DND-41 (cell line): ENCODE data around the gene CACNA2D3.

Experiments used
- ATAC-seq: fragments of 200-7000 bp; cut with Tn5 transposase; 3 replicates; pipeline ENCODE4 v1.9.1; 2021; ENCODE audit warnings: low read depth; ENCODE audit not compliant: insufficient read depth
- DNase-seq: peaks from one replicate; pipeline ENCODE4 v3.0.0-alpha.2; 2020
- H2AFZ ChIP-seq: 2 replicates; pipeline ENCODE4 v1.6.0; 2012; ENCODE audit warnings: low read depth, low read length
- H3K27ac ChIP-seq: 2 replicates; pipeline ENCODE4 v1.5.1; 2012; ENCODE audit warnings: low read length, inconsistent platforms
- H3K27me3 ChIP-seq: fragments of 200-600 bp; sonication (generic); 2 replicates; pipeline ENCODE4 v1.6.0; 2012; ENCODE audit warnings: low read length, mild to moderate bottlenecking, inconsistent platforms; ENCODE audit not compliant: insufficient read depth, poor library complexity
- H3K36me3 ChIP-seq: 2 replicates; pipeline ENCODE4 v1.5.1; 2012; ENCODE audit warnings: low read length, inconsistent platforms; ENCODE audit not compliant: insufficient read depth
- H3K4me1 ChIP-seq: 2 replicates; pipeline ENCODE4 v1.5.1; 2012; ENCODE audit warnings: mild to moderate bottlenecking, low read length; ENCODE audit not compliant: insufficient read depth
- H3K4me2 ChIP-seq: 2 replicates; pipeline ENCODE4 v1.6.0; 2012; ENCODE audit warnings: mild to moderate bottlenecking, moderate library complexity, low read length, inconsistent platforms; ENCODE audit not compliant: insufficient read depth
- H3K4me3 ChIP-seq, 2 experiments: fragments of 200-600 bp in 1 of 2; shearing (Covaris generic) in 1 of 2; 2 replicates each; pipeline ENCODE4 v1.5.1; 2012 to 2016; ENCODE audit warnings: inconsistent platforms in 2 of 2, low read length in 2 of 2, mild to moderate bottlenecking in 2 of 2, low read depth in 1 of 2, moderate library complexity in 1 of 2
- H3K79me2 ChIP-seq: 2 replicates; pipeline ENCODE4 v1.6.0; 2012; ENCODE audit warnings: low read length, inconsistent platforms; ENCODE audit not compliant: insufficient read depth
- H3K9ac ChIP-seq: 2 replicates; pipeline ENCODE4 v1.6.0; 2012; ENCODE audit warnings: low read depth, mild to moderate bottlenecking, inconsistent platforms, low read length, moderate library complexity
- H3K9me3 ChIP-seq: 2 replicates; pipeline ENCODE4 v1.5.1; 2012; ENCODE audit warnings: low read length, moderate library complexity, mild to moderate bottlenecking, inconsistent platforms; ENCODE audit not compliant: insufficient read depth, severe bottlenecking
- H4K20me1 ChIP-seq: 2 replicates; pipeline ENCODE4 v1.6.0; 2012; ENCODE audit warnings: low read length; ENCODE audit not compliant: insufficient read depth
- CTCF ChIP-seq: IDR thresholded peaks from 2 replicates; pipeline ENCODE4 v1.5.1; 2012; ENCODE audit warnings: borderline replicate concordance, low read length, moderate library complexity, mild to moderate bottlenecking; ENCODE audit not compliant: poor library complexity, severe bottlenecking; ENCODE audit errors: extremely low read depth
- EZH2 ChIP-seq: IDR thresholded peaks from 3 replicates; pipeline ENCODE4 v1.6.1; 2012; ENCODE audit warnings: borderline replicate concordance, low read depth, mild to moderate bottlenecking, moderate library complexity, low read length, inconsistent platforms; ENCODE audit not compliant: severe bottlenecking

Gene CACNA2D3

GRCh38 chr3:54831112-54831511, 708.8 kb downstream of the CACNA2D3 start:
- H3K9me3 ChIP-seq = no peaks in the 10 kb centered on the region
- H4K20me1 ChIP-seq = no peaks in the 10 kb centered on the region
- H3K79me2 ChIP-seq = no peaks in the 10 kb centered on the region
- H2AFZ ChIP-seq = no peak overlapping the region
- no peak overlapping the region for H3K9ac ChIP-seq
- H3K27me3 ChIP-seq = no peaks in the 10 kb centered on the region
- DNase-seq = no peak
- TF ChIP-seq EZH2 = no peak
- TF ChIP-seq CTCF = no peak
- H3K27ac ChIP-seq = no peak overlapping the region
- no peak for ATAC-seq
- H3K4me1 ChIP-seq = no peaks in the 10 kb centered on the region
- H3K4me2 ChIP-seq = no peak overlapping the region
- H3K4me3 ChIP-seq = no peak overlapping the region
- H3K36me3 ChIP-seq = no peaks in the 10 kb centered on the region

GRCh38 chr3:54832876-54833275, 710.5 kb downstream of the CACNA2D3 start:
- Histone ChIP-seq H2AFZ (no peak overlapping the region), H3K9me3 (no peaks in the 10 kb centered on the region), H3K4me3 (no peak overlapping the region), H3K27ac (no peak overlapping the region), H3K79me2 (no peaks in the 10 kb centered on the region), H3K27me3 (no peaks in the 10 kb centered on the region), H3K36me3 (no peaks in the 10 kb centered on the region), H3K4me2 (no peak overlapping the region), H3K9ac (no peak overlapping the region), H4K20me1 (no peaks in the 10 kb centered on the region), H3K4me1 (no peaks in the 10 kb centered on the region)
- no peak for TF ChIP-seq CTCF
- no peak for TF ChIP-seq EZH2
- no peak for DNase-seq
- ATAC-seq = no peak

- TF ChIP-seq CTCF (no peak), EZH2 (no peak)
- Histone ChIP-seq H3K36me3 (no peaks in the 10 kb centered on the region), H3K4me2 (no peak overlapping the region), H2AFZ (no peak overlapping the region), H3K9ac (no peak overlapping the region), H3K79me2 (no peaks in the 10 kb centered on the region), H4K20me1 (no peaks in the 10 kb centered on the region), H3K27me3 (no peaks in the 10 kb centered on the region), H3K27ac (no peak overlapping the region), H3K9me3 (no peaks in the 10 kb centered on the region), H3K4me1 (no peaks in the 10 kb centered on the region), H3K4me3 (no peak overlapping the region)
- ATAC-seq (no peak), DNase-seq (no peak)
Measured at GRCh38 chr3:54835701-54836100, 713.3 kb downstream of the CACNA2D3 start.

- DNase-seq = no peak
- no peaks in the 10 kb centered on the region for H3K79me2 ChIP-seq
- H3K36me3 ChIP-seq = no peaks in the 10 kb centered on the region
- no peak overlapping the region for H2AFZ ChIP-seq
- ATAC-seq = no peak
- H3K9me3 ChIP-seq = no peaks in the 10 kb centered on the region
- no peaks in the 10 kb centered on the region for H3K4me1 ChIP-seq
- no peaks in the 10 kb centered on the region for H3K27me3 ChIP-seq
- H3K4me3 ChIP-seq = no peak overlapping the region
- no peak overlapping the region for H3K27ac ChIP-seq
- TF ChIP-seq EZH2 (no peak), CTCF (no peak)
- H4K20me1 ChIP-seq = no peaks in the 10 kb centered on the region
- H3K4me2 ChIP-seq = no peak overlapping the region
- no peak overlapping the region for H3K9ac ChIP-seq
Measured at GRCh38 chr3:54836871-54837270, 714.5 kb downstream of the CACNA2D3 start.
